Activated CD4-positive, CD25-positive, alpha-beta regulatory T cell treated with anti-CD3 and anti-CD28 coated beads, Interleukin-2, amount 50 U/mL, for 24 hours (primary cell): Measurements from ENCODE around the gene GDF11.

ENCODE experiments used
- ATAC-seq, 2 donors: fragments of 150-1000 bp; cut with Tn5 transposase; one replicate each; pipeline ENCODE4 v1.10.0; 2021; ENCODE audit warnings: mild to moderate bottlenecking in 1 of 2, moderate library complexity in 1 of 2

The GDF11 gene

GRCh38 chr12:55707841-55708694 lies 34.9 kb upstream of the GDF11 start, which contains the start of gene ITGA7:
Gene ITGA7 (minus strand): TSS chr12:55707904. CDS start chr12:55707682, 222 bp downstream.
- peak; percentile 71 to 78 for ATAC-seq

- ATAC-seq, result no peak
Observed at GRCh38 chr12:55708695-55709233, 34.2 kb upstream of the GDF11 start.

- no peak for ATAC-seq
Observed at GRCh38 chr12:55711786-55712553, 31.0 kb upstream of the GDF11 start.

GRCh38 chr12:55712700-55713415 lies 30.1 kb upstream of the GDF11 start:
- no peak for ATAC-seq

GRCh38 chr12:55713721-55714120 lies 29.2 kb upstream of the GDF11 start:
- no peak for ATAC-seq

- no peak for ATAC-seq
Observed at GRCh38 chr12:55715169-55715764, 27.7 kb upstream of the GDF11 start.

- peak; percentile 92 to 94 for ATAC-seq
Observed at GRCh38 chr12:55715833-55716581, 26.9 kb upstream of the GDF11 start, which contains the start of gene BLOC1S1. Gene BLOC1S1 (plus strand): TSS chr12:55716046. CDS start chr12:55716052, 6 bp downstream.

GRCh38 chr12:55716582-55716957 lies 26.4 kb upstream of the GDF11 start:
- ATAC-seq, result no peak

- peak; percentile 34 to 50 for ATAC-seq
Observed at GRCh38 chr12:55717011-55718007, 25.6 kb upstream of the GDF11 start.

GRCh38 chr12:55718015-55718414 lies 24.9 kb upstream of the GDF11 start:
- no peak for ATAC-seq

- ATAC-seq, result no peak
Observed at GRCh38 chr12:55718624-55719275, 24.2 kb upstream of the GDF11 start.

- ATAC-seq, result no peak
Observed at GRCh38 chr12:55719371-55719770, 23.6 kb upstream of the GDF11 start.

- no peak for ATAC-seq
Observed at GRCh38 chr12:55720071-55720564, 22.8 kb upstream of the GDF11 start, which contains the start of gene RDH5. Gene RDH5 (plus strand): TSS chr12:55720393. CDS start chr12:55721185, 792 bp downstream.

GRCh38 chr12:55720894-55721444 lies 22.0 kb upstream of the GDF11 start:
- ATAC-seq, result no peak

GRCh38 chr12:55721601-55722213 lies 21.2 kb upstream of the GDF11 start:
- ATAC-seq, result no peak

- ATAC-seq, result no peak
Observed at GRCh38 chr12:55722948-55723347, 20.0 kb upstream of the GDF11 start.

GRCh38 chr12:55723516-55724225 lies 19.3 kb upstream of the GDF11 start:
- ATAC-seq, result no peak
